K562 (cell line): ENCODE data around the gene SRCIN1. TPM values are rescaled to one million over a fixed set of nuclear protein-coding genes. Genes with fewer than 3 reads are reported as not detected.

Experiments
- ATAC-seq: fragments of 200-7000 bp; cut with Tn5 transposase; 3 replicates; pipeline ENCODE4 v1.9.1; 2020; ENCODE audit warnings: moderate library complexity
- BruUV-seq: library from RNA; stranded (reverse); fragments of 400-500 nt; replicated peaks from 2 replicates; lab custom pipeline; 2021; lab: Mats Ljungman, UMichigan
- CTCF ChIA-PET: fragments of 300-600 bp; formaldehyde crosslinking; extraction: SDS; loops from one replicate; lab custom pipeline; 2021; ENCODE audit warnings: low intra/inter-chr PET ratio; lab: Yijun Ruan, JAX
- POLR2A ChIA-PET: fragments of 300-600, 350-650 bp; sonication (Branson Sonifier 250); formaldehyde crosslinking; extraction: SDS; loops from one replicate; lab custom pipeline; 2021; ENCODE audit warnings: antibody characterized with exemption, inconsistent platforms; lab: Yijun Ruan, JAX
- DNase-seq, 4 experiments: peaks; one replicate each; pipeline versions ENCODE4 v3.0.0 to v3.0.0-alpha.2; 2011 to 2018; ENCODE audit warnings: low spot score in 3 of 4, mixed read lengths in 3 of 4; ENCODE audit errors: extremely low read depth in 1 of 4
- FAIRE-seq: peaks from 2 replicates; lab custom pipeline; 2011; peaks lifted over from hg19 to GRCh38; lab: Jason Lieb, UNC
- H2AFZ ChIP-seq: 2 replicates; pipeline ENCODE4 v1.6.0; 2011; ENCODE audit warnings: low read depth, low read length, control low read depth, inconsistent platforms
- H3K27ac ChIP-seq: fragments of 200-600 bp; 3 replicates; pipeline ENCODE4 v1.8.0; 2011; ENCODE audit warnings: low read depth, mild to moderate bottlenecking, control low read depth, inconsistent platforms, low read length, moderate library complexity, mixed read lengths; ENCODE audit errors: extremely low read depth
- H3K27me3 ChIP-seq, 2 experiments: fragments of 300-600 bp in 1 of 2; 2 replicates in 1 of 2; 3 replicates in 1 of 2; pipeline versions ENCODE4 v1.6.0 to v1.8.0; 2011; ENCODE audit warnings: inconsistent platforms in 2 of 2, low read length in 2 of 2, mild to moderate bottlenecking in 1 of 2, mixed read lengths in 1 of 2, moderate library complexity in 1 of 2; ENCODE audit not compliant: control insufficient read depth in 2 of 2, insufficient read depth in 2 of 2
- H3K36me3 ChIP-seq: fragments of 300-600 bp; 3 replicates; pipeline ENCODE4 v1.8.0; 2011; ENCODE audit warnings: mild to moderate bottlenecking, low read length, inconsistent platforms; ENCODE audit not compliant: control insufficient read depth, insufficient read depth
- H3K4me1 ChIP-seq, 2 experiments: fragments of 200-600 bp in 1 of 2; replicated peaks in 1 of 2; 2 replicates in 1 of 2; 3 replicates in 1 of 2; pipeline versions ENCODE4 v1.5.1 to v1.8.0; 2011; ENCODE audit warnings: inconsistent platforms in 2 of 2, low read length in 2 of 2, mild to moderate bottlenecking in 1 of 2, mixed read lengths in 1 of 2, moderate library complexity in 1 of 2; ENCODE audit not compliant: control insufficient read depth in 2 of 2, insufficient read depth in 2 of 2
- H3K4me2 ChIP-seq: 2 replicates; pipeline ENCODE4 v1.6.1; 2011; ENCODE audit warnings: low read length, control low read depth, inconsistent platforms, mixed read lengths; ENCODE audit not compliant: insufficient read depth
- H3K4me3 ChIP-seq: fragments of 200-600 bp; sonication (generic), shearing (Covaris generic); 2 replicates; pipeline ENCODE4 v1.5.1; 2016; ENCODE audit warnings: control low read depth, inconsistent platforms
- H3K79me2 ChIP-seq: fragments of 200-600 bp; 3 replicates; pipeline ENCODE4 v1.8.0; 2011; ENCODE audit warnings: low read length, inconsistent platforms; ENCODE audit not compliant: control insufficient read depth, insufficient read depth
- H3K9ac ChIP-seq, 2 experiments: 2 replicates each; pipeline versions ENCODE4 v1.6.0 to v1.6.1; 2011; ENCODE audit warnings: low read depth in 2 of 2, low read length in 2 of 2, control low read depth in 1 of 2, inconsistent platforms in 1 of 2, mild to moderate bottlenecking in 1 of 2, mixed read lengths in 1 of 2; ENCODE audit not compliant: insufficient read depth in 1 of 2
- H3K9me1 ChIP-seq: one replicate; pipeline ENCODE4 v1.6.0; 2011; ENCODE audit warnings: inconsistent platforms, mild to moderate bottlenecking, low read length, moderate library complexity; ENCODE audit not compliant: control insufficient read depth, insufficient read depth
- H3K9me3 ChIP-seq: replicated peaks from 2 replicates; pipeline ENCODE4 v1.5.1; 2011; ENCODE audit warnings: low read depth, low read length, inconsistent platforms; ENCODE audit not compliant: control insufficient read depth, insufficient read depth
- H4K20me1 ChIP-seq: replicated peaks from 2 replicates; pipeline ENCODE4 v1.6.1; 2011; ENCODE audit warnings: low read length, inconsistent platforms, mixed read lengths; ENCODE audit not compliant: control insufficient read depth, insufficient read depth
- CTBP1 ChIP-seq: fragments of 450-650 bp; IDR thresholded peaks from 2 replicates; pipeline ENCODE4 v1.6.1; 2016; ENCODE audit warnings: borderline replicate concordance
- IRF1 ChIP-seq: sonication (generic); formaldehyde crosslinking; IDR thresholded peaks from 2 replicates; pipeline ENCODE4 v1.8.0; 2022; ENCODE audit warnings: missing genetic modification reagents, mild to moderate bottlenecking, borderline replicate concordance
- PCBP1 ChIP-seq: fragments of 200-400 bp; formaldehyde crosslinking; IDR thresholded peaks from 2 replicates; pipeline ENCODE4 v1.6.1; 2018; ENCODE audit warnings: mild to moderate bottlenecking, low read depth, low read length; ENCODE audit not compliant: poor library complexity, severe bottlenecking
- RBM14 ChIP-seq: fragments of 200-400 bp; formaldehyde crosslinking; IDR thresholded peaks from 2 replicates; pipeline ENCODE4 v1.6.1; 2018; ENCODE audit warnings: low read depth, mild to moderate bottlenecking, low read length, moderate library complexity, borderline replicate concordance; ENCODE audit not compliant: insufficient read depth
- ZMIZ1 ChIP-seq, 2 experiments: fragments of 150-350 bp in 1 of 2; IDR thresholded peaks; 2 replicates each; pipeline ENCODE4 v1.6.1; 2012 to 2016; ENCODE audit warnings: low read depth in 2 of 2, low read length in 2 of 2, mild to moderate bottlenecking in 1 of 2, moderate library complexity in 1 of 2
- ZNF518B ChIP-seq: fragments of 250-450 bp; sonication (Bioruptor Pico); IDR thresholded peaks from 2 replicates; pipeline ENCODE4 v1.5.0; 2021; ENCODE audit warnings: mild to moderate bottlenecking, moderate library complexity
- WGBS: fragments of 100-300 bp; shearing (Covaris generic); methylation state at CpG from one replicate; pipeline ENCODE4 v1.1.6; 2016; ENCODE audit warnings: low coverage, mixed read lengths; ENCODE audit not compliant: insufficient coverage; ENCODE audit errors: missing lambda C conversion rate; 5-methylcytosine and 5-hydroxymethylcytosine counted together
- in situ Hi-C: fragments of 300-500 bp; cut with MboI; formaldehyde crosslinking; loops from 4 replicates; pipeline ENCODE4 v1.15.0; 2018; ENCODE audit warnings: inconsistent platforms, mixed read lengths
- intact Hi-C: fragments of 100-400 bp; cut with micrococcal nuclease; formaldehyde crosslinking; loops from 2 replicates; pipeline ENCODE4 v1.14.2; 2022
- polyA plus RNA-seq, 8 experiments: library from polyadenylated mRNA; depleted of rRNA in 4 of 8; stranded (reverse) in 5 of 8; unstranded in 3 of 8; fragments of >200 nt; fragmentation: Nextera tagmentation in 2 of 8; fragmentation: Illumina TruSeq in 1 of 8; extraction: Ambion mirVana in 2 of 8; extraction: Trizol in 1 of 8; gene quantifications; 2 replicates each; pipeline versions ENCODE4 v1.2.1 to v1.2.3, GENCODE V29; 2011 to 2014; ENCODE audit warnings: inconsistent platforms in 1 of 8, missing spikeins in 1 of 8
- total RNA-seq, 7 experiments: library from RNA; depleted of rRNA in 6 of 7; stranded (reverse); fragments of >200 nt in 6 of 7; fragmentation: Illumina TruSeq in 2 of 7; extraction: Trizol in 2 of 7; gene quantifications; 2 replicates each; pipeline versions ENCODE4 v1.2.1 to v1.2.3, GENCODE V29; 2011 to 2021; ENCODE audit warnings: low replicate concordance in 1 of 7

SRCIN1 gene
- total and polyA plus RNA-seq, 9 of the 15 experiments (the other 6 are each of a cell fraction or from before 2014, with no cell fraction given): 0.09 to 0.33 (median 0.13) TPM; not detected in 6

- Histone ChIP-seq H3K4me1 (peaks cover 0 to 13% of the 10 kb centered on the region in 2 experiments; a peak in 2 of 5 replicates), H3K4me3 (no peak overlapping the region), H3K9me3 (no peaks in the 10 kb centered on the region), H3K36me3 (no peaks in the 10 kb centered on the region), H3K27ac (no peak overlapping the region), H3K4me2 (no peak overlapping the region), H3K79me2 (no peaks in the 10 kb centered on the region), H2AFZ (no peak overlapping the region), H3K9ac (no peak overlapping the region), H3K9me1 (no peaks in the 10 kb centered on the region), H4K20me1 (peaks cover 13% of the 10 kb centered on the region; the same call in 1 of the 2 replicates), H3K27me3 (peaks cover 36 to 75% of the 10 kb centered on the region in 2 experiments)
- ChIA-PET POLR2A (interaction anchor here (0.6 to 1.2 kb wide), 2 partner anchors 16 to 93 kb away, joined by 3 to 4 read pairs; no protein-coding TSS in a partner anchor), CTCF (no interaction called here)
- TF ChIP-seq PCBP1 (no peak), IRF1 (CRISPR knock-in tag) (no peak), RBM14 (no peak), CTBP1 (no peak), ZNF518B (CRISPR knock-in tag) (no peak), ZMIZ1 (IDR thresholded peaks at IDR 0.05; ENCODE audit: low read depth in 2 of 2, low read length in 2 of 2) (no peak)
- in situ Hi-C loops: no loop called here
- FAIRE-seq (no peak), DNase-seq (no peak), ATAC-seq (no peak)
- 4% methylated on average over 7 of the region's 9 CpGs for whole genome bisulfite sequencing
- no TSS peak for BruUV-seq
- intact Hi-C loops: no loop called here
These were observed 54.6 kb downstream of the SRCIN1 start for GRCh38 chr17:38551121-38551520.
